ENCODE measurements around the gene CACNA1H.

DNA sequence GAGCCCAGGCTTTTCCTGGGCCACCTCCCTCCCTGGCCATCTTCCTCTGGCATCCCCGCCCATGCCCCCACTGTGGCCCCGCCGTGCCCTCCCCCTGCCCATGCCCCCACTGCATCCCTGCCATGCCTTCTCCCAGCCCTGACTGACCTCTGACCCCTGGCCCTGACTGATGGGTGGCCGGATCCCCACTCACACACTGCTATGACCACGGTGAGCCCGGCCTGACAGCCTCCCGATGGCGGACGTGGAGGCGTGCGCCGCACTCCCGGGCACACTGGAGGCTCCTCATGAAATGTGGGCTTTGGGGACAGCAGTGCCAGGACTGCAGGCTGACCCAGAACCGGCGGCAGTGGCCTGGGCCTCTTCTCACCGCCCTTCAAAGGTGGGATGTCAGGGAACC lies 46.2 kb upstream of the CACNA1H start:
- no peak for TF ChIP-seq EZH2 (IDR thresholded peaks at IDR 0.05; ENCODE audit: borderline replicate concordance, low read length)
- TF ChIP-seq, protein P1, sequence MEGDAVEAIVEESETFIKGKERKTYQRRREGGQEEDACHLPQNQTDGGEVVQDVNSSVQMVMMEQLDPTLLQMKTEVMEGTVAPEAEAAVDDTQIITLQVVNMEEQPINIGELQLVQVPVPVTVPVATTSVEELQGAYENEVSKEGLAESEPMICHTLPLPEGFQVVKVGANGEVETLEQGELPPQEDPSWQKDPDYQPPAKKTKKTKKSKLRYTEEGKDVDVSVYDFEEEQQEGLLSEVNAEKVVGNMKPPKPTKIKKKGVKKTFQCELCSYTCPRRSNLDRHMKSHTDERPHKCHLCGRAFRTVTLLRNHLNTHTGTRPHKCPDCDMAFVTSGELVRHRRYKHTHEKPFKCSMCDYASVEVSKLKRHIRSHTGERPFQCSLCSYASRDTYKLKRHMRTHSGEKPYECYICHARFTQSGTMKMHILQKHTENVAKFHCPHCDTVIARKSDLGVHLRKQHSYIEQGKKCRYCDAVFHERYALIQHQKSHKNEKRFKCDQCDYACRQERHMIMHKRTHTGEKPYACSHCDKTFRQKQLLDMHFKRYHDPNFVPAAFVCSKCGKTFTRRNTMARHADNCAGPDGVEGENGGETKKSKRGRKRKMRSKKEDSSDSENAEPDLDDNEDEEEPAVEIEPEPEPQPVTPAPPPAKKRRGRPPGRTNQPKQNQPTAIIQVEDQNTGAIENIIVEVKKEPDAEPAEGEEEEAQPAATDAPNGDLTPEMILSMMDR (conservative IDR thresholded peaks at IDR 0.05 in 1 of 2, IDR thresholded peaks at IDR 0.05 in 1 of 2; ENCODE audit: extremely low read depth in 1 of 2, insufficient read depth in 1 of 2, low read depth in 1 of 2, low read length in 2 of 2) = no peak

Measured in mammary epithelial cell (primary cell).